Measurements from ENCODE around the gene MT1A. TPM values are rescaled to one million over a fixed set of nuclear protein-coding genes. Genes with fewer than 3 reads are reported as not detected.

MT1A gene
- total RNA-seq, 1 donor = not detected

- H3K27me3 ChIP-seq (ENCODE audit: insufficient read depth, low read length) = peaks cover 44% of the 10 kb centered on the region
These were observed 6.8 kb downstream of the MT1A start for GRCh38 chr16:56645311-56645710.

GRCh38 chr16:56645838-56646237 is 7.4 kb downstream of the MT1A start:
- H3K27ac ChIP-seq (ENCODE audit: low read depth, low read length) = no peak overlapping the region
- peaks cover 3% of the 10 kb centered on the region for H3K4me1 ChIP-seq (ENCODE audit: insufficient read depth, low read length)
- no peak for TF ChIP-seq CTCF (IDR thresholded peaks at IDR 0.05; ENCODE audit: extremely low read depth, low read depth, low read length)
- peaks cover 44% of the 10 kb centered on the region for H3K27me3 ChIP-seq (ENCODE audit: insufficient read depth, low read length)
- no peaks in the 10 kb centered on the region for H4K20me1 ChIP-seq (ENCODE audit: insufficient read depth, low read length)
- no peaks in the 10 kb centered on the region for H3K79me2 ChIP-seq (ENCODE audit: insufficient read depth, low read length)
- DNase-seq (ENCODE audit: insufficient read length, low spot score, missing footprints) = no peak
- H3K36me3 ChIP-seq (ENCODE audit: insufficient read depth, low read length) = no peaks in the 10 kb centered on the region
- H3K4me2 ChIP-seq (ENCODE audit: insufficient read depth, low read length) = no peak overlapping the region
- H3K9me3 ChIP-seq (ENCODE audit: low read depth, low read length) = no peaks in the 10 kb centered on the region
- no peak overlapping the region for H3K4me3 ChIP-seq (ENCODE audit: insufficient read depth, low read length)
- H2AFZ ChIP-seq (ENCODE audit: low read length) = no peak overlapping the region

More at GRCh38 chr16:56645311-56645710, 6.8 kb downstream of the MT1A start:
- no peak for DNase-seq (ENCODE audit: insufficient read length, low spot score, missing footprints)
- no peaks in the 10 kb centered on the region for H4K20me1 ChIP-seq (ENCODE audit: insufficient read depth, low read length)
- H3K4me1 ChIP-seq (ENCODE audit: insufficient read depth, low read length) = peaks cover 3% of the 10 kb centered on the region
- H3K36me3 ChIP-seq (ENCODE audit: insufficient read depth, low read length) = no peaks in the 10 kb centered on the region
- H3K4me3 ChIP-seq (ENCODE audit: insufficient read depth, low read length) = no peak overlapping the region
- no peak overlapping the region for H2AFZ ChIP-seq (ENCODE audit: low read length)
- no peaks in the 10 kb centered on the region for H3K9me3 ChIP-seq (ENCODE audit: low read depth, low read length)
- no peak overlapping the region for H3K27ac ChIP-seq (ENCODE audit: low read depth, low read length)
- TF ChIP-seq CTCF (IDR thresholded peaks at IDR 0.05; ENCODE audit: extremely low read depth, low read depth, low read length) = no peak
- no peak overlapping the region for H3K4me2 ChIP-seq (ENCODE audit: insufficient read depth, low read length)
- no peaks in the 10 kb centered on the region for H3K79me2 ChIP-seq (ENCODE audit: insufficient read depth, low read length)

GRCh38 chr16:56647641-56648431 is 9.4 kb downstream of the MT1A start:
- no peak for TF ChIP-seq CTCF (IDR thresholded peaks at IDR 0.05; ENCODE audit: extremely low read depth, low read depth, low read length)
- Histone ChIP-seq H3K79me2 (ENCODE audit: insufficient read depth, low read length) (no peaks in the 10 kb centered on the region), H3K36me3 (ENCODE audit: insufficient read depth, low read length) (no peaks in the 10 kb centered on the region), H3K4me3 (ENCODE audit: insufficient read depth, low read length) (no peak overlapping the region), H3K27ac (ENCODE audit: low read depth, low read length) (no peak overlapping the region), H3K4me2 (ENCODE audit: insufficient read depth, low read length) (no peak overlapping the region), H3K4me1 (ENCODE audit: insufficient read depth, low read length) (peaks cover 3% of the 10 kb centered on the region), H3K9me3 (ENCODE audit: low read depth, low read length) (no peaks in the 10 kb centered on the region), H4K20me1 (ENCODE audit: insufficient read depth, low read length) (no peaks in the 10 kb centered on the region), H3K27me3 (ENCODE audit: insufficient read depth, low read length) (peaks cover 57% of the 10 kb centered on the region), H2AFZ (ENCODE audit: low read length) (no peak overlapping the region)
- no peak for DNase-seq (ENCODE audit: insufficient read length, low spot score, missing footprints)

GRCh38 chr16:56649271-56649670 is 10.8 kb downstream of the MT1A start:
- Histone ChIP-seq H3K27me3 (ENCODE audit: insufficient read depth, low read length) (peaks cover 59% of the 10 kb centered on the region), H3K4me2 (ENCODE audit: insufficient read depth, low read length) (no peak overlapping the region), H3K4me3 (ENCODE audit: insufficient read depth, low read length) (no peak overlapping the region), H3K4me1 (ENCODE audit: insufficient read depth, low read length) (no peaks in the 10 kb centered on the region), H4K20me1 (ENCODE audit: insufficient read depth, low read length) (no peaks in the 10 kb centered on the region), H3K79me2 (ENCODE audit: insufficient read depth, low read length) (no peaks in the 10 kb centered on the region), H3K9me3 (ENCODE audit: low read depth, low read length) (no peaks in the 10 kb centered on the region), H3K36me3 (ENCODE audit: insufficient read depth, low read length) (no peaks in the 10 kb centered on the region), H2AFZ (ENCODE audit: low read length) (no peak overlapping the region), H3K27ac (ENCODE audit: low read depth, low read length) (no peak overlapping the region)
- DNase-seq (ENCODE audit: insufficient read length, low spot score, missing footprints) = no peak
- TF ChIP-seq CTCF (IDR thresholded peaks at IDR 0.05; ENCODE audit: extremely low read depth, low read depth, low read length) = no peak

All from osteoblast (primary cell).